HG02798 (cell line): ENCODE results near the gene MPL.

Experiments used
- ATAC-seq: cut with Tn5 transposase; IDR thresholded peaks from one replicate; pipeline ENCODE4 v1.9.1; 2021; ENCODE audit warnings: mild to moderate bottlenecking; ENCODE audit not compliant: unreplicated experiment, poor library complexity

MPL gene

DNA sequence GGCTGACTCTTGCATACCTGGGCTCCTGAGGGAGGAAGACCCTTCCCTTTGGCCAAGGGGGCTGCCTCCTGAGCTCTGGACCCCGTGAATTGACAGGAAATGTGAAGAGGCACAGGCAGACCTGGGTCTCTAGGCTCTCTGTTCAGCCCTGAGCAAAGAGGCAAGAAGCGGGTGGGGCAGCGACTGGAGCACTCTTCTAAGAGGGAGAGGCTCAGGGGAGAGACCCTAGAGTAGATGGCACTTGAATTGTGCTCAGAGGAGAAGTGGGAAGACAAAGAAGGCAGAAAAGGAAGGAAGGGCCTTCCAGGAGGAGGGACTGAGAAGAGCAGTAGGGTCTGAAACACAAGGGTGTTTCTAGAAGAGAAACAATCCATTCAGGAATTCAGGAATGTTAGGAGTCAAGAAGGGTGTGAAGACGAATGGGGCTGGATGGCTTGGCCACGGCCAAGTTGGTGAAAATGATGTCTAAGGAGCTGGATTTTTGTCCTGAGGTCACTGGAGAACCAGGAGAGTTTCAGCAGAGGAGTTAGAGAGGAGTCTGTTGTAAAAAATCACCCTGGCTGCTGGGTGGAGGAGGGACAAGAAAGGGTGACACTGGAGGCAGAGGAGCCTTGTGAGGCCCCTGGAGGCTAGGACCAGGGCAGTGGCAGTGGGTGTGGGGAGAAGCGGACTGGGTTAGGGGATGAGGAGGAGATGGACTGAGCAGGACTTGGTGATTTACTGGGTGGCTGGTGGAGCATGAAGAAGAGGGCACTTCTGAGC lies 31.5 kb upstream of the MPL start:
- ATAC-seq: no peak

- ATAC-seq: no peak
Measured at GRCh38 chr1:43306688-43307457, 30.7 kb upstream of the MPL start.

DNA sequence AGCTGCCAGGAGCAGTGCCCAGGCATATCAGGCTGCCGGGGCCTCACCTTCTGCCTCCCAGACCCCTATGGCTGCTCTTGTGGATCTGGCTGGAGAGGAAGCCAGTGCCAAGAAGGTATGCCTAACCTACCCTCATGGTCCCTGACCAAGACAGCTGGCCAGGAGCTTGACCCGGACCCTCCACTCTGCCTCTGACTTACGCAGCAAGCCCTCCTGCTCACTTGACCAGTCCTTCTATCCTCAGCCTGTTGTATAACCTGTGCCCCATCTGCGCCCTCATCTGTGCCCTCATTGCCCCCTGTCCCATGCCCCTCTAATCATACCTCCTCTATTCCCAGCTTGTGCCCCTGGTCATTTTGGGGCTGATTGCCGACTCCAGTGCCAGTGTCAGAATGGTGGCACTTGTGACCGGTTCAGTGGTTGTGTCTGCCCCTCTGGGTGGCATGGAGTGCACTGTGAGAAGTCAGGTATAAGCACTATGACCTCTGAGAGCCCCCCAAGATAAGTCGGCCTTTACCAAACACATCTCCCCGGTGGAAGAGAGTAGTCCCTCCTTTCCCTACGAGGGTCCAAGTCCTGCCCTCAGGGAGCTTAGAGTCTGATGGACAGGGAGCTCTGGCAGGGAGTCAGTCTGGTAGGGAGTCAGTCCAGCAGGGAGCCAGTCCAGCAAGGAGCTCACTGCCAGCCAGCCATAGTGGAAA lies 30.0 kb upstream of the MPL start:
- no peak for ATAC-seq

DNA sequence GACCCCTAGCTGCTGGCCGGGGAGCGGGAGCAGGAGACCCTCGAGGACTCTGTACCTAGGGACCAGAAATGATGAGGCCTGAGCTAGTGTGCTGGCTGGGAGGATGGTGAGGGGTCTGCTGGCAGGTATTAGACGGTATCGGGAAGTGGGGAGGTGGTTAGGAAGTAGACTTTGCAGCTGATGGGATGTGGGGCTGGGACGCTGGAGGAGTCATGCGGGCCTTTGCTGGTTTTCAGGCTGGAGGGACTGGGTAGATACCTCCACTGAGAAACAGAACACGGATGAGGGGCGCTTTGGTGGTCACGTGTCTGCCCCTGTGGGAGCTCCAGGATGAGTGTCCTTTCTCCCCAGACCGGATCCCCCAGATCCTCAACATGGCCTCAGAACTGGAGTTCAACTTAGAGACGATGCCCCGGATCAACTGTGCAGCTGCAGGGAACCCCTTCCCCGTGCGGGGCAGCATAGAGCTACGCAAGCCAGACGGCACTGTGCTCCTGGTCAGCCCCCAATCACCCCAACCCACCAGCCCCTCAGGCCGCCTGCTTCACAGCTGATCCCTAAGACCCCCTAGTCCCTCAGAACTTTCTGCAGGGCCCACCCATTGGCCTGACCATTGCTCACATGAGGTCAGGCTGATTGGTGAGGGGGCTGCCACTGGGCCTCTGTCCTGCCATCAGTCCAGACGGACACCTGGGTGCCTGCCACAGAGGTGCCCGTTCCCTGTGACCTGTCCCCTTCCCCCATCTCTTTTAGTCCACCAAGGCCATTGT lies 28.8 kb upstream of the MPL start:
- ATAC-seq: no peak

GRCh38 chr1:43309405-43310025 lies 28.1 kb upstream of the MPL start:
- no peak for ATAC-seq

DNA sequence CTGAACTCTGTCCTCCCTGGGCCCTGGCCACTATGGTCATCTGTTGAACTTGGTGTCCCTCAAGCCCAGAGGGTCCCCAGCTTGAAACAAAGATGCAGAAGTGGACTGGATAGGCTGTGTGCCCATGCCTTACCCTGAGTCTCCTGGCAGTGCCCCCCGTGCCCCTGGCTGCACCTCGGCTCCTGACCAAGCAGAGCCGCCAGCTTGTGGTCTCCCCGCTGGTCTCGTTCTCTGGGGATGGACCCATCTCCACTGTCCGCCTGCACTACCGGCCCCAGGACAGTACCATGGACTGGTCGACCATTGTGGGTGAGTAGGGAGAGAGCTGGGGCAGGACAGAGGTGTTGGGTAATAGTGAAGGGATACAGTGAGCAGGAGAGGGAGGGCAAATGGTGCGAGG lies 26.1 kb upstream of the MPL start:
- ATAC-seq: no peak

- ATAC-seq: no peak
Measured at GRCh38 chr1:43312212-43312623, 25.4 kb upstream of the MPL start.

GRCh38 chr1:43312663-43313515 lies 24.7 kb upstream of the MPL start:
- no peak for ATAC-seq

GRCh38 chr1:43313771-43314170 lies 23.8 kb upstream of the MPL start:
- no peak for ATAC-seq

- ATAC-seq: no peak
Measured at GRCh38 chr1:43314233-43314632, 23.4 kb upstream of the MPL start.

DNA sequence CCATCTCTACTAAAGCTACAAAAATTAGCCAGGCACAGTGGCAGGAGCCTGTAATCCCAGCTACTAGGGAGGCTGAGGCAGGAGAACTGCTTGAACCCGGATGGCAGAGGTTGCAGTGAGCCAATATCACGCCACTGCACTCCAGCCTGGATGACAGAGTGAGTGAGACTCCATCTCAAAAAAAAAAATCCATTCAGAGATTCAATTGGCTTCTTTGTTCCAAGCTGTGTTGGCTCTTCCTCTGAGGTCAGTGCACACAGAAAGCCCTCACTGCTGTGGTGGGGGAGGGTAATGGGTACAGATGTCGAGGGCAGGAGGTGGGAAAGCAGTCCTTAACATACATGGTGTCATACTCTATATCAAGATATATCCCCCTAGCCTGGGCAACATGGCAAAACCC lies 22.1 kb upstream of the MPL start:
- ATAC-seq: no peak

- ATAC-seq: no peak
Measured at GRCh38 chr1:43315963-43316737, 21.5 kb upstream of the MPL start.

- ATAC-seq: no peak
Measured at GRCh38 chr1:43316738-43317520, 20.7 kb upstream of the MPL start.

GRCh38 chr1:43317817-43318471 lies 19.7 kb upstream of the MPL start:
- no peak for ATAC-seq

- no peak for ATAC-seq
Measured at GRCh38 chr1:43318831-43319230, 18.8 kb upstream of the MPL start.

DNA sequence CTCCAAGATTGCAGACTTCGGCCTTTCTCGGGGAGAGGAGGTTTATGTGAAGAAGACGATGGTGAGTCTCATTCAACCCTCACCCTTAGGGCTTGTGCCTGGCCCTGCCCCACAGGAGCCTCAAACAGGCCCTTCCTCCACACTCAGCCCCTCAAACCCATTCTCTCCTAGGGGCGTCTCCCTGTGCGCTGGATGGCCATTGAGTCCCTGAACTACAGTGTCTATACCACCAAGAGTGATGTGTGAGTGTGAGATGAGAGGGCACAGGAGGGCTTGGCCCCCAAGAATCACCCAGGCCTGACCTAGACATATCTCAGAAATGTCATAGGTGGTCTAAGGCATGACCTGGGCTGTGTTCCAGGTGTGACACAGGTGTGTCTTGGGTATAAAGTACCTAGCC lies 18.3 kb upstream of the MPL start:
- ATAC-seq: no peak

DNA sequence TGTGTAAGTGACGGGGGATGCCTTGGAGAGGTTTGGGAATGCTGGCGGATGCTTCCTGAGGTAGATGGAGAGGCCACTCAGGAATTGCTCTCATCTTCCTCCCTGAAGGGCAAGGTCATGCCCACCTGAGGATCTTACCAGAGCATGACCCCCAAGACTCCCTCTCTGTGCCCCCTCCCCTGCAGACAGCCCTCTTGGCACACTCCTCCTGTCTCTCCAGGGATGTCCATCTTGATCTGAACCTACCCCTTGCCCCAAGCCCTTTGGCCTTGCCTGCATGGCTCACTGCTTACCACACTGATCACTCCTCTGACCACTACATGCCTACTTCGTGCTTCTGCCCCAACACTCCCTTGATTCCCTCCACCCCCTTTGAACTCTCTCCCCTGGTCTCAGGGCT lies 17.9 kb upstream of the MPL start:
- ATAC-seq: no peak
